ENCODE data around the gene HS3ST6.
"Not testable (repeated sequence)": the region's sequence is repeated elsewhere in the genome, so short reads cannot be mapped to it uniquely, and the experiment has no call there.

HS3ST6 gene

GRCh38 chr16:1918351-1919326 is at the start of gene HS3ST6:
Gene HS3ST6 (minus strand): TSS chr16:1918415. CDS start chr16:1918323, 92 bp downstream.
- H3K4me3 ChIP-seq (ENCODE audit: low read depth, low read length) = no peak within 1 kb of the TSS
- TF ChIP-seq, protein P1, sequence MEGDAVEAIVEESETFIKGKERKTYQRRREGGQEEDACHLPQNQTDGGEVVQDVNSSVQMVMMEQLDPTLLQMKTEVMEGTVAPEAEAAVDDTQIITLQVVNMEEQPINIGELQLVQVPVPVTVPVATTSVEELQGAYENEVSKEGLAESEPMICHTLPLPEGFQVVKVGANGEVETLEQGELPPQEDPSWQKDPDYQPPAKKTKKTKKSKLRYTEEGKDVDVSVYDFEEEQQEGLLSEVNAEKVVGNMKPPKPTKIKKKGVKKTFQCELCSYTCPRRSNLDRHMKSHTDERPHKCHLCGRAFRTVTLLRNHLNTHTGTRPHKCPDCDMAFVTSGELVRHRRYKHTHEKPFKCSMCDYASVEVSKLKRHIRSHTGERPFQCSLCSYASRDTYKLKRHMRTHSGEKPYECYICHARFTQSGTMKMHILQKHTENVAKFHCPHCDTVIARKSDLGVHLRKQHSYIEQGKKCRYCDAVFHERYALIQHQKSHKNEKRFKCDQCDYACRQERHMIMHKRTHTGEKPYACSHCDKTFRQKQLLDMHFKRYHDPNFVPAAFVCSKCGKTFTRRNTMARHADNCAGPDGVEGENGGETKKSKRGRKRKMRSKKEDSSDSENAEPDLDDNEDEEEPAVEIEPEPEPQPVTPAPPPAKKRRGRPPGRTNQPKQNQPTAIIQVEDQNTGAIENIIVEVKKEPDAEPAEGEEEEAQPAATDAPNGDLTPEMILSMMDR (IDR thresholded peaks at IDR 0.05; ENCODE audit: insufficient read depth, low read depth, low read length, missing control alignments) = no peak
- no peak for DNase-seq (ENCODE audit: low read depth)

GRCh38 chr16:1966460-1966859 is 48.2 kb upstream of the HS3ST6 start, which contains the start of gene RNF151:
Gene RNF151 (plus strand): TSS chr16:1966856. CDS start chr16:1966882, 26 bp downstream.
- no peak for DNase-seq (ENCODE audit: low read depth)
- peak within 1 kb of the TSS; percentile 79 for H3K4me3 ChIP-seq (ENCODE audit: low read depth, low read length)
- TF ChIP-seq, protein P1 (IDR thresholded peaks at IDR 0.05; ENCODE audit: insufficient read depth, low read depth, low read length, missing control alignments) = no peak

GRCh38 chr16:1965396-1966001 is 47.3 kb upstream of the HS3ST6 start:
- TF ChIP-seq, protein P1 (IDR thresholded peaks at IDR 0.05; ENCODE audit: insufficient read depth, low read depth, low read length, missing control alignments) = no peak
- H3K4me3 ChIP-seq (ENCODE audit: low read depth, low read length) = peak overlapping the region; percentile 79
- no peak for DNase-seq (ENCODE audit: low read depth)

GRCh38 chr16:1964506-1965395 is 46.5 kb upstream of the HS3ST6 start, which contains the start of gene RPS2:
Gene RPS2 (minus strand): TSS chr16:1964826. CDS start chr16:1964625, 201 bp downstream.
- TF ChIP-seq, protein P1 (IDR thresholded peaks at IDR 0.05; ENCODE audit: insufficient read depth, low read depth, low read length, missing control alignments) = no peak
- H3K4me3 ChIP-seq (ENCODE audit: low read depth, low read length) = peak within 1 kb of the TSS; percentile 88

GRCh38 chr16:1963806-1964505 is 45.7 kb upstream of the HS3ST6 start:
- DNase-seq (ENCODE audit: low read depth) = peak; percentile 43
- peak overlapping the region; percentile 88 for H3K4me3 ChIP-seq (ENCODE audit: low read depth, low read length)
- TF ChIP-seq, protein P1 (IDR thresholded peaks at IDR 0.05; ENCODE audit: insufficient read depth, low read depth, low read length, missing control alignments) = no peak

More at GRCh38 chr16:1964506-1965395, 46.5 kb upstream of the HS3ST6 start, which contains the start of gene RPS2:
- DNase-seq (ENCODE audit: low read depth) = peak; percentile 99

DNA sequence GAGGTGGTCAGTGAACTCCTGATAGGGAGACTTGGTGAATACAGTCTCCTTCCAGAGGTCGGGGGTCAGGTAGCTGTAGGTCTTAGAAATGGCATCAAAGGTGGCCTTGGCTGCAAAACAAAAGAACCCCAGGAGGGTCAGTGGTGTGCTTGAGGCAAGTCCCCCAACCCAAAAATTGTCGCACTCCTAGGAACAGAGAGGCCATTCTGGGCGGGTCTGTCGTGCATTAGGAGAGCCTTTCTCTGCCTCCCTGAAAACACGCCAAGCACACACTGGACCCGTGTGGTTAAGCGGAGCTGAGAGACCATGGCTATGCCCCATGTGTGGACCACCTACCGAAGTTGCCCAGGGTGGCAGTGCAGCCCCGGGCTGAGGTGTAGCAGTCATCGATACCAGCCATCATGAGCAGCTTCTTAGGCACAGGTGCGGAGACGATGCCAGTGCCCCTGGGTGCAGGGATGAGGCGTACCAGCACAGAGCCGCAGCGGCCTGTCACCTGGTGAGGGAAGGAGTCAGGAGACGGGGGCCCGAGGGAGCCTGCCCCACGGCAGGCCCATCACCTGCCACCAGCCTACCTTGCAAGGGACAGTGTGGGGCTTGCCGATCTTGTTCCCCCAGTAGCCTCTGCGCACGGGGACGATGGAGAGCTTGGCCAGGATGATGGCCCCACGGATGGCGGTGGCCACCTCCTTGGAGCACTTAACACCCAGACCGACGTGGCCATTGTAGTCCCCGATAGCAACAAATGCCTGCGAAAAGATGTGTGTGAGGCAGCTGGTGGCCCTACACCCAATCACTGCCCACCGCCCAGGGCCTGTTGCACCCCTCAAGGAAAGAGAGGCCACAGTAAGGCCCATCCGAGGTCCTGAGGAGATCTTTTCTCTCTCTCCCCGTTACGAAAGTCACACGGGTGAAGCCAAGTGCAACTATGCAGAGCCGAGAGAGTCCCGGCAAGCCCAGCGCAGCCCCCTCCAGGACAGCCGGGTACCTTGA is 44.2 kb upstream of the HS3ST6 start:
- not testable (repeated sequence) for DNase-seq (ENCODE audit: low read depth)
- H3K4me3 ChIP-seq (ENCODE audit: low read depth, low read length) = peak overlapping the region; percentile 88

Data from GM12865 (cell line).